LoVo (cell line): ENCODE data around the gene ZNF407.
A peak's percentile ranks its signal among the peaks of the same experiment; 100 is the strongest.

Experiments used
- DNase-seq: peaks from one replicate; pipeline ENCODE4 v3.0.0-alpha.2; 2016; ENCODE audit warnings: low spot score

Gene ZNF407

GRCh38 chr18:74724186-74724585 is 126.5 kb downstream of the ZNF407 start:
- no peak for DNase-seq

- no peak for DNase-seq
These were observed 128.0 kb downstream of the ZNF407 start for GRCh38 chr18:74725690-74726089.

- DNase-seq = no peak
These were observed 130.9 kb downstream of the ZNF407 start for GRCh38 chr18:74728586-74728985.

- DNase-seq = no peak
These were observed 133.4 kb downstream of the ZNF407 start for GRCh38 chr18:74731097-74731496.

- no peak for DNase-seq
These were observed 134.7 kb downstream of the ZNF407 start for GRCh38 chr18:74732380-74732779.

- DNase-seq = no peak
These were observed 135.9 kb downstream of the ZNF407 start for GRCh38 chr18:74733598-74733997.

- no peak for DNase-seq
These were observed 136.4 kb downstream of the ZNF407 start for GRCh38 chr18:74734013-74734444.

GRCh38 chr18:74739926-74740325 is 142.3 kb downstream of the ZNF407 start:
- DNase-seq = no peak

GRCh38 chr18:74742573-74743243 is 145.0 kb downstream of the ZNF407 start:
- DNase-seq = no peak

GRCh38 chr18:74745633-74746403 is 148.1 kb downstream of the ZNF407 start:
- DNase-seq = peak; percentile 64

GRCh38 chr18:74748809-74749208 is 151.1 kb downstream of the ZNF407 start:
- no peak for DNase-seq

GRCh38 chr18:74758995-74759394 is 161.3 kb downstream of the ZNF407 start:
- no peak for DNase-seq

- DNase-seq = no peak
These were observed 162.4 kb downstream of the ZNF407 start for GRCh38 chr18:74760026-74760425.

GRCh38 chr18:74760436-74760835 is 162.8 kb downstream of the ZNF407 start:
- DNase-seq = no peak

- DNase-seq = no peak
These were observed 168.6 kb downstream of the ZNF407 start for GRCh38 chr18:74766251-74766650.

- no peak for DNase-seq
These were observed 170.4 kb downstream of the ZNF407 start for GRCh38 chr18:74768096-74768495.

- no peak for DNase-seq
These were observed 175.5 kb downstream of the ZNF407 start for GRCh38 chr18:74773171-74773624.

- DNase-seq = no peak
These were observed 176.8 kb downstream of the ZNF407 start for GRCh38 chr18:74774486-74774885.

- no peak for DNase-seq
These were observed 177.6 kb downstream of the ZNF407 start for GRCh38 chr18:74775239-74775638.

- no peak for DNase-seq
These were observed 180.6 kb downstream of the ZNF407 start for GRCh38 chr18:74778191-74778847.

- DNase-seq = no peak
These were observed 187.1 kb downstream of the ZNF407 start for GRCh38 chr18:74784752-74785151.

GRCh38 chr18:74785632-74786031 is 188.0 kb downstream of the ZNF407 start:
- DNase-seq = no peak

GRCh38 chr18:74788657-74789056 is 191.0 kb downstream of the ZNF407 start:
- no peak for DNase-seq
